ENCODE data around the gene ABCD2. TPM values are rescaled to one million over a fixed set of nuclear protein-coding genes. Genes with fewer than 3 reads are reported as not detected.
"Not testable (repeated sequence)": the region's sequence is repeated elsewhere in the genome, so short reads cannot be mapped to it uniquely, and the experiment has no call there.

ABCD2 gene
- total RNA-seq, 1 experiment from 2014 or later: not detected

DNA sequence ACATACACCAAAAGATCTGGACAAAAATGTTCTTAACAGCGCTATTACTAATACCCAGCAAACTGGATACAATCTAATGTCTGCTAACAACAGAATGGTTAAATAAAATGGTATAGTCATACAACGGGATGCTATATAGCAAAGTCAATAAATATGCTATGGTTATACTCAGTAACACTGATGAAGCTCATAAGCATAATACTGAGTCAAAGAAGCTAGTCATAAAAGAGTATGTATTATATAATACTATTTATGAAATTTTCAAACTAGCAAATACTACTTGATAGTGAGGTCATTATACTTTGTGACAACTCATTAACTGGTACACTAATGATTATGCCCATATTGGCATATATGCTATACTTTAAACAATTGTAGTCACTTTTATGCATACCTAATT, 7.4 kb downstream of the ABCD2 start:
- no peak for DNase-seq (ENCODE audit: low read depth)

DNA sequence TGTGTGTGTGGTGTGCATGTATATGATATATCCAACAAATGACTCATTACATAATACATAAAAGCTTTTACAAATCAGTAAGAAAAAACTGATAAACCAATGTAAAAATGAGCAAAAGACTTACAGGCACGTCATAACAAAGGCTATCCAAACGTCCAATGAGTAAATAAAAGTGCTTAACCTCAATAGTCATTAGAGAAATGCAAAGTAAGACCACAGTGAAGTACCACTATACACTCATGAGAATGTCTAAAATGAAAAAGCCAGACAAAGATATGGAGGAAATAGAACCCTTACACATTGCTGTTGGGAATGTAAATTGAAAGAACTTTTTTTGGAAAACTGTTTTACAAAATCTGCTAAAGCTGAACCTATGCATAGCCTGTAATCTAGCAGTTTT, 7.8 kb downstream of the ABCD2 start:
- no peak for DNase-seq (ENCODE audit: low read depth)

DNA sequence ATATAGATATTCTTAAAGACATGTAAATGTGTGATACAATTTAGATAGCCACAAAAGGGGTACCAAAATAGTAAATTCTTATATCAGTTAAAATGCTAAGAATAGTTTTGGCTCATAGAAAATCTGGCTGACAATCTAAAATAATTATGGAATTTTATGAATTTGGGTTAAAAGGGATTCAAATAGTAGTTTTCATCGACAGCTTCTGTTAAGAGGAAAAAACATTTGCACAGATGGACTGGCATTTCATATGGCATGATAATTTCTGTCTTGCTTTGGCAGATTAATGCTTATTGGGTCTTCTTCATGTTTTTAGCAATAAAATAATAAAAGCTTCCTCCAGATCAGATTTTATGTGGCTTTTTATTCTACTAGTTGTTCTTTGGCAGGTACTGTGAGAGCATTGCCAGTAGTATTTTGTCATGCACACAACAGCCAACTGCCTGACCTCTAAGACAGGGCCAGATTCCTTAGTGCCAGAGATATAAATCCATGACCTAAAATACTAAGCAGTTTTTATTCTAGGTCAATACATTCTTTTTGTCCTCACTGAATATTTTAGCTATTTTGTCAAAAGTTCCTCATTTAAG, 9.1 kb downstream of the ABCD2 start:
- DNase-seq (ENCODE audit: low read depth): no peak

DNA sequence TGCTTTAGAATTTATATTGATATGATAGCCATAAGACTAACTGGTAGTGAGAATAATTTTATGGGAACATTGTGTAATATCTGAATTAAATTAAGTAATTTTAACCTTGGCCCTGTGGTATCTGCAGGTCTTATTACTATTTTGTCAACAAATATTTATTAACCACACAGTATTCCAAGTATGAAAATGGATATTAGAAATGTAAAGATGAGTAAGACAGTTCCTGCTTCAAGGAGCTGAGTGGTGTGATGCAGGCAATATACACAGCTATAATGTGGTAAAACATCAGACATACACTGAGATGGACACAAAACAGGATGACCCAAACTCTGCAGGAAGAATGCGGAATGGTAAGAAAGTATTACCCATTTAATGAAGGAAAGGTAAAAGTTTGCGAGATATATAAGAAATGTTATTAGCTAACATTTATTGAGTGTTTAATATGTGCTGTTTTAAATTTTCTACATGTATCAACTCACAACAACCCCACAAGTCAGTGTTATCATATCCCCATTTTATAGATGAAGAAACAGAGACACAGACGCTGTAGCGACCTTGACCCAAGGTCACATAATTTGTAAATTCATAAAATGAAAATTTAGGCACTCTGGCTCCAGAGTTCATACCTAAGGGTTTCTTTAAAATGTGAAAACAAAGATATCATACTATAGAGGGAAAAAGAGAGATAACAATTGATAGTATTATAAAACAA, 12.7 kb downstream of the ABCD2 start:
- no peak for DNase-seq (ENCODE audit: low read depth)

DNA sequence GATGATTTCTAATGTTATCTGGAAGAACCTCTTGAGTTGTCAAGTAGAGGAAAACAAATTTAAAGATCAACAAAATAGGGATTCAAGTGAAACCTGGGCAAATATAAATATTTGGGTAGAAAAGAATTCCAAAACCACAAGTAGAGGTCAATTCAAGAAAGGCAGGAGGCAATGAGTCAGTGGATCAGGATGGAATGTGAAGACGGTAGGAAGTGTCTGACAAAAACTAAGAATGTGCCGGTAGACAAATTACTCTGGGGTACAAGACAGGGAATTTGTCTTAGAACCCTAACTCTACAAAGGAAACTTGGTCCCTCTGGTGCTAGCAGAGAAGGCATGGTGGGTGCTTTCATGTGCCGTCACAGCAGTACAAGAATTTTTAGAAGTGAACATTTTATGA, 13.6 kb downstream of the ABCD2 start:
- DNase-seq (ENCODE audit: low read depth): peak; percentile 59

DNA sequence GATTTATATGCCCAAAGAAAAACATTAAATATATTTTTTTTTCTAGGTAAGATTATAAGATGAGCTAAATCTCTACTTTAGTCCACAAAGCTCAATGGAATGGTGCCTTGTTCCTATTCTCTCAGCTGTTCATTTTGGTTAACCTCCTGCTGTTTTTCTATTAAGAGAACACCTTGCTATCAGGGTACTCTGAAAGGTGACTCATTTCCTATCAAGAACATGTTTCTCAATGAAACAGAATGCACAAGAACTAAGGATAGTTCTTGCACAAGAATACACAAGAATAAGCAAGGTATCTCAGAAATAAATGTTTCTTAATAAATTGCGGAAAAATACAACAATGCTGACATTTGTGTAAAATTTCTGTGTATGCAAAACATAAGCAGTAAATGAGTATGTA, 14.1 kb downstream of the ABCD2 start:
- peak; percentile 9 for DNase-seq (ENCODE audit: low read depth)

DNA sequence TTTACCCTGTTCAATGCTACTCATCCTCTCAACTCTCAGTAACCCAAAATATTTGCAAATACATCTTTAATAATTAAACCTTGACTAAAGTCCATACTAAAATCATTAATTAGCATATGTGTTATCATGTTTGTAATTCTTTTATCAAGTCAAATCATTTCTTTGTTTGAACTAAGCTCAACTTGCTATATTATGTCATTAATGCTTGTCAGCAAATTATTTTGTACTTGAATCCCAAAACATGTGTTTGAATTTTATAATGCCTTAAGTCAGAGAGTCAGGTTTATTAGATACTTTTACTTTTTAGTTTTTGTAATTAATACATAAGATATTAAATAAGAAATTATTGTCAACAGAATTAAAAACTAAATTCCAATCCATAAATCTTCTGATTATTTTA, 16.5 kb downstream of the ABCD2 start:
- DNase-seq (ENCODE audit: low read depth): no peak

DNA sequence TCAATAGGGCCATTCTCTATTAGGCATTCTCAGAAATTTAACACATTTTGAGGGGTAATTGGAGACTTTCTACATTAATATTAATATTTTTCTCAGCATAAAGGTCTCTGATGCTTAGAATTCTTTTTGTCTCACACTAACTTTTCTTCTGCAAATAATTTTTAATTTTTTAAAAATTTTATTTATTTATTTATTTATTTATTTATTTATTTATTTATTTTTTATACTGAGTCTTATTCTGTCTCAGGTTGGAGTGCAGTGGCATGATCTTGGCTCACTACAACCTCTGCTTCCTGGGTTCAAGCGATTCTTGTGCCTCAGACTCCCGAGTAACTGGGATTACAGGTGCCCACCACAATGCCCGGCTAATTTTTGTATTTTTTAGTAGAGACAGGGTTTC, 17.7 kb downstream of the ABCD2 start:
- DNase-seq (ENCODE audit: low read depth): not testable (repeated sequence)

DNA sequence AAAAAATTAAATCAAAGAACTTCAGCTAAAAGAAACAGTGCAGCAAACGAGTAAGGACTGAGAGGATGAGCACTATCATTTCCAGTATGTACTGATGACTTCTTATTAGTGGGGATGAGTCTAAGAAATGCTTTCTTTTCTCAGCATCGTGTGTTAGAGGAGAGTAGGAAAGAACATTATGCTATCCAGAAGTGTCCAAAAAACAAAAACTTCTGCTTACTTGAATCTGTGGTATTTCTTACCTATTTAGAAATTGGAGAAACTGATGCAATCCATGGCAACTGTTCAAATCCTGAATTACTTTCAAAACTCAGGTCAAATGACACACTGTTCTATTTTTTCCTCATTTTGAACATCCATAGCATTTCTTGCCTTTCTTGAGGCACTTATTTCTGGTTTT, 23.7 kb downstream of the ABCD2 start:
- no peak for DNase-seq (ENCODE audit: low read depth)

DNA sequence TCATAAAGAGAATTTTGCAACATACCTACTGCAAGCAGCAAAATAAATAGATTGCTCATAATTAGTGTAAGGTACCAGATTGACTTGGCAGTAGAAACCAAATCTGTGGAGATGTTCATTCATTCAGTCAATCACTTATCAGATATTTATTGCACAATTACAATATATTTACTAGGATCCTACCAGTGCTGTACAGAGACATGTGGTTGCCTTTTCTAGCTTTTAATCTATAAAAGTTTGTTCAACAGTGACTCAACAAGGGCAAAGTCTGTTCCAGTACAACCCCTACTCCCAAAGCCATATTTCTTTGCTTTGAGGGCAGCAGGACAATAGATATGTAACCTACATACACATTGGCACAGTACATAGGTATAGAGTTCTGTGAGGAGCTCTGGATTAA, 27.3 kb downstream of the ABCD2 start:
- no peak for DNase-seq (ENCODE audit: low read depth)

DNA sequence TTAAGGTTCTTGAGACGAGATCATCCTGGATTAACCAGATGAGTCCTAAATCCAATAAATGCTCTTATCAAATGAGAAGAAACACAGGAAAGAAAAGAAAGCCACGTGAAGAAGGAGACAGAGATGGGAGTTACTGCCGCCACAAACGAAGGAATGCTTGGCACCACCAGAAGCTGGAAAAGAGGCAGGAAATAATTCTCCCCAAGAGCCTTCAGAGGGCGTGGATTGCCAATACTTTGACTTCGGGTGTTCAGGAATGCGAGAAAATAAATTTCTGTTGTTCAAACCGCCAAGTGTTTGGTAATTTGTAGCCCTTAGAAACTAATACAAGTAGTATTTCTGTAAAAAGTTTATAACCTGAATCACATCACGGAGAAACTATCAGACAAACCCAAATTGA, 31.3 kb downstream of the ABCD2 start:
- DNase-seq (ENCODE audit: low read depth): peak; percentile 6

DNA sequence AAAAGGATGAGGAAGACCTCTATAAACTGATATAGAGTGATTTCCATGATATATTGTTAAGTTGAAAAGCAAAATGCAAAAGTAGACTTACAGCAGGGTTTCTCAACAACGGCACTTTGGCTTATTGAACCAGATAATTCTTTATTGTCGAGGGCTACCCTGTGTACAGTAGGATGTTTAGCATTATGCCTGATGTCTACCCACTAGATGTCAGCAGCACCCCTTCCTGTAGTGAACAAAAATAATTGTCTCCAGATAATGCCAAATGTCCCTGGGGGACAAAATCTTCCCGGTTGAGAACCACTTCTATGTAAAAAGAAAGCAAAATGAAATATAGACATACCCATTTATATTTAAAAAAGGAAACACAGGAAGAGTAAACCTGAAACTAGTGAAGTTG, 32.4 kb downstream of the ABCD2 start:
- DNase-seq (ENCODE audit: low read depth): peak; percentile 20

DNA sequence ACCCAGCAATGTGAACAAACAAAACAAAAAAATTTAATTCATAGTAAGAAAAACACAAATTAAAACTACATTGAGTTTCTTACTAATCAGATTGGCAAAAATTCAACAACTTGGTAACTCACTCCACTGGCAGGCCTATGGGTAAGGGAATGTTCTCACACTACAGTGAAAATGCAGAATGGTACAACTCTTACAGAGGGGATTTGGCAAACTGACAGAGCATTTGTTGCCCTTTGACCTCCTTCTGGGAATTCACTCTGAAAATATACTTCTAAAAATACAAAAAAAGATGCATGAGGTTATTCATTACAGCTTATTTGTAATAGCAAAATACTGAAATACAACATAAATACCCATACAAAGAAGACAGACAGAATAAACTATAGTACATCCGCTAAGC, 32.8 kb downstream of the ABCD2 start:
- no peak for DNase-seq (ENCODE audit: low read depth)

DNA sequence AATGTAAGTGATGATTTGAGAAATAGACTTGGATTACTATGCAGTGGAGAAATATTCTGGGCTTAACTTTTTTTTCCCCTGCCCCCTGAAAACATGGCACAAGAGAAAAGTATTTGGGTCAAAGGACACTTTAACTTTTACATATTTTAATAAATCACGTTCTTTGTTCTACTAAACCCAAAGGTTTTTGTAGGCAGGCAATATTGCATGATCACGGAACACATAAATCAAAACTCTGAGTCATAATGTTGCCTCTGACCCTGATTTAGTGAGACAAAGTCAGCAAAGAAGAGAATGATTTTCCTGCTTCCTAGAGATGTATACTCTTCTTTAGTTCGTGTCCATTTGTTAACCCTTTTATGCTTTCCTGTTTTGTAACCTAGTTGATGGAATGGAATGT, 38.0 kb downstream of the ABCD2 start:
- peak; percentile 12 for DNase-seq (ENCODE audit: low read depth)

DNA sequence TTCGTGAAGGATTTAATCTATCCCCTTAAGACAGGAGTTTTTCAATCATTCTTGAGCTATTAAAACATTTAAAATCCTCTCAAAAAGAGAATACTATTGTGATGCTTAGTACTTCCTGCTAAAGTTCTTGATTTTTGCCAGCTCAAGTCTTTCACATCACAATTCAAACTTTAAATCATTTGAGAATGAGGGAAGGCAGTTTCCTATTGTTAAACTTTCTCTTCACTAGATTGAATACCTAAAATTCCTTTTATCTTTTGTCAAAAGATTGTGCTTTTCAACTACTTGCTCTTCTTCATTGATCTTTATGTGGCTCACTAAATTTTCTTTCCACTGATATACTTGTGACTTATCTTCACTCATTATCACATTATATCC, 44.1 kb downstream of the ABCD2 start:
- no peak for DNase-seq (ENCODE audit: low read depth)

DNA sequence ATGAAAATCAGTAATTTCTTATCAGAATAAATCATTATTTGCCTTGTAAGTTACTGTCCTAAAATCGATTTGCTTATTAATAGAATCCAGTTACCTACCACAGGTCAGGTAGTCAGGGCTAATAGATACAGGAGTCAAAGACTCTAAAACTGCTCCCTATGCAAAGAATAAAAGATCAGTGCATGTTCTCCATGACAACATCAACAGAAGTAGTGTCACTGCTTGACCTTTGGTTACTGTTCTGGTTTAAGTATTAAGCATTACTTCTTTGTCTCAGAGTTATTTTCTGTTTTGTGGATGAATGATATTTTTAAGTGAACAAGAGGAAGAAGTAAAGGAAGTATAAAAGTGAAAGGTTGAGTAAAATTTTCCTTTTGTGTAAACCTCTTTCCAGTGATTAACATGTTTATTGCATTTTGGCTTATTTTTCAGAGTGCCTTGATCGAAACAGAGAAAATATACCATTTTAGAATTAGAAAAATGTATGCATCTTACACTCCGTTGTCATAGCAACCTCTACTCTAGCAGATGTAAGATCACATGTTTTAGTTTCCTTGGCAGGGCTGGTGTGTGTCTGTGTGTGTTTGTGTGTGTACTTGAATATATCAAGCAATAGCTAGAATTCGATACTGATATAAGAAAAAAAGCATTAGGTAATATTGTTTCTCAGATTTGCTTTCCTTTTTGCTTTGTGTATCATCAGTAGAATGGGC, 44.7 kb downstream of the ABCD2 start:
- DNase-seq (ENCODE audit: low read depth): no peak

DNA sequence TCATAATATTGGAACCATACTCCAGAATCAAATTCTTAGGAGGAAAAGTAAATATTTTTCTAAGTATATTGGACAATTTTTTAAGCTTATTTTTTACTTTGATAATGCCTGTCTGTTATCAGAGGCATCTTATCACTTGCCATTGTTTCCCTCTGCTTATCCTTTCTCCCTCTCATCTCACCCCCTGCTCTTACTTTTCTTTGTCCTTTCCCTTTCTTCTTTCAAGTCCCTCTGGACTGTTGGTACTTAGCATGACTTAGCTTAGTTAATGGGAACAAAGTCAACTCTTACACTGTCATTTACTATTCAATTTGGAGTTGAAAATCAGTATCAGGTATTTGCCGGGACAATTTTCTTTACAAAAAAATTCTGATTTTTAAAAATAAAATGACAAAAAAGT, 45.2 kb downstream of the ABCD2 start:
- DNase-seq (ENCODE audit: low read depth): no peak

DNA sequence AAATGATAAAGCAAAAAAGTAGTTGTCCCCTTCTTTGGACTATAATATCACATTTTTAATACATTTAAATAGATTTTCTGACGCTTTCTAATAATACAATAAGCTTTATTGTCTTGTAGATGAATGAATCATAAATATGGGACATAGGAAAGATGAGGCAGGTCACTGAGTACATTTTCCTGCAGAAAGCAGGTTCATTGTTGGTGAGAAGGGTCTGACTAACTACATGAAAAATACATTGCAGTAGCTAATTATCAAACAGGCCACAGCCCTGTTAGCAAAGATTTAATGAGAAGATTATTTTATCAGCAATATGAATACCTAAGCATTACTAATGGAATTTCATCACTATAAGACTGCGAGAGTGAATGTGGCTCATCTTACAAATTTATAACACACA, 45.6 kb downstream of the ABCD2 start:
- DNase-seq (ENCODE audit: low read depth): no peak

DNA sequence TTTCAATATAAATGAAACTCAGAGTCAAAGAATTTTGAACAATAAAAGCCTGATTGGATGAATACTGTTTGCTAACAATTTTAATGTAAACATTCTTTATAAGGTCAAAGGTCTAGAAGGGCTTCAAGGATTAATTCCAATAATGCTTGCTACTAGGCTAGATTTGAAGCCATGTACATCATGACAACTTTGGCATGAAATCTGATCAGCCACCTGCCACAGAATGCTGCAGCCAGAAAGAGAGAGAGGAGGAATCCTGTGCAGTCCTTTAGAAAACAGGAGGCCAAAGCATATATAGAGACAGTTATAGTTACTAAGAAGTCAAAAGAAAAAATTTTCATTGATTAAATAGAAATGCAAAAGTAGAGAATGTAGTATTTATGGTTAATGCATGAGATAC, 47.1 kb downstream of the ABCD2 start:
- DNase-seq (ENCODE audit: low read depth): no peak

DNA sequence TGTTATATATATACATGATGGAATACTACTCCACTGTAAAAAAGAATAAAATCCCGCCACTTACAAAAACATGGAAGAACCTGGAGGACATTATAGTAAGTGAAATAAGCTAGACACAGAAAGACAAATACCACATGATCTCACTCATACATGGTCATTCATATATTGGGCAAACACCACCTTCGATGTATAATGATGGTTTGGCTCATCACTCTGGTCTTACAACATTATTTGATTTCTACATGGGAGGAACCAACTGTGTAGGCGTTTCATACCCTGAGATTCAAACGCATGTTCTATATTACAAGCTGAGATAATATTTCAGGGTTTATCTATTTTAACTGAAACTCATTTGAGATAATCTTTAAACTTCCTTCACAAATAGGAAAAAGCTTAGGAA, 48.3 kb downstream of the ABCD2 start:
- no peak for DNase-seq (ENCODE audit: low read depth)

DNA sequence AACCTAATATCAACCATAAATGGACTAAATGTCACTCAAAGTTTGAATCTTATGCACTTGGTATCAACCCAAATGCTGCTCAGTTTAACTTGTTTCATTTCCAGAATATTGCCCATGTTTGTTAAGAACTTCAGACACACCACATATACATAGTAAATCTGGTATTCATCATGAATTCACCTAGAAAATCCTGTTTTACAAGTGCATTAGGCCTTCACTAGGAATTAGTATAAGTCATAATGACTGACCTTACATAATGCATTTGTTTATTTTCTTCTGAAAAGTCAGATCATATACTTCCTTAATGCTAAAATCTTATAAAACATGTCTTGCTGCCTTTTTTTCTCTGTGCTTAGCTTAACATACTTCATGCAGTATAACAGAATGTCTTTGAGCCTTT, 66.1 kb downstream of the ABCD2 start:
- DNase-seq (ENCODE audit: low read depth): no peak

DNA sequence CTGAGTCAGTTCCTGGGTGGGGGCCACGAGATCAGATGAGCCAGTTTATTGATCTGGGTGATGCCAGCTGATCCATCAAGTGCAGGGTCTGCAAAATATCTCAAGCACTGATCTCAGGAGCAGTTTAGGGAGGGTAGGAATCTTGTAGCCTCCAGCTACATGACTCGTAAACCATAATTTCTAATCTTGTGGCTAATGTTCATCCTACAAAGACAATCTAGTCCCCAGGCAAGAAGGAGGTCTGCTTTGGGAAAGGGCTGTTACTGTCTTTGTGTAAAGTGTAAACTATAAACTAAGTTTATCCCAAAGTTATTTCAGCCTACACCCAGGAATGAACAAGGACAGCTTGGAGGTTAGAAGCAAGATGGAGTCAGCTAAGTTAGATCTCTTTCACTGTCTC, 75.4 kb downstream of the ABCD2 start:
- DNase-seq (ENCODE audit: low read depth): peak; percentile 17

DNA sequence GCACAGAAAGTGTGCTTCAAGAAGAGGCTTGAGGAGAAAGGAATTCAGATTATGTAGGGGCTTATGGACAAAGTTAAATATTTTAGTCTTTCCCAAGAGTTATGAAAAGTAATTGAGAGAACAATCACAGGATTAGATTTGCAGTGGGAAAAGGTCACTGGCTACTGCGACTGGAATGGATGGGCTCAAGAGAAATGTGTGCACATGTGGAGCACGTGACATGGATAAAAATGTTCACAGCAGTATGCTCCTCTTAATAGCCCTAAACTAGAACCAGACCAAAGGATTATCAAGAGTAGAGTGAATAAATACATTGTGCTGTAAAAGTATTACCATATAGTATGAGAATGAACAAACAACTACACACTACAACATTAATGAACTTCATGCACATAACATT, 78.1 kb downstream of the ABCD2 start:
- DNase-seq (ENCODE audit: low read depth): no peak
